ENCODE data around the gene ZNF346. TPM values are rescaled to one million over a fixed set of nuclear protein-coding genes. Genes with fewer than 3 reads are reported as not detected.

ZNF346 gene
- total and polyA plus RNA-seq, 8 donors: 13.1 to 30.4 (median 26.7) TPM

- peaks cover 13 to 45% of the 10 kb centered on the region in 2 donors for H3K4me1 ChIP-seq
- peak overlapping the region in 1 of 2 donors; percentile 92 for H3K4me3 ChIP-seq
- no peaks in the 10 kb centered on the region for H3K9me3 ChIP-seq
- no peaks in the 10 kb centered on the region for H3K36me3 ChIP-seq
- no peak for TF ChIP-seq CTCF (IDR thresholded peaks at IDR 0.05)
- peak overlapping the region in 1 of 2 donors; percentile 97 for H3K27ac ChIP-seq
- intact Hi-C loops (cut with DNase I): no loop called here
- H3K27me3 ChIP-seq: no peaks in the 10 kb centered on the region
- ATAC-seq: no peak
- DNase-seq: no peak
Observed at GRCh38 chr5:177004961-177005360, 17.5 kb upstream of the ZNF346 start.

- intact Hi-C loops (cut with DNase I): no loop called here
- peaks cover 13 to 37% of the 10 kb centered on the region in 2 donors for H3K4me1 ChIP-seq
- H3K27ac ChIP-seq: peak overlapping the region; percentile 93 to 97
- DNase-seq (peak; percentile 37 to 94 (median 66)), ATAC-seq (peak; percentile 88)
- H3K36me3 ChIP-seq: no peaks in the 10 kb centered on the region
- no peaks in the 10 kb centered on the region for H3K27me3 ChIP-seq
- TF ChIP-seq CTCF (IDR thresholded peaks at IDR 0.05): peak; percentile 47 to 48
- H3K4me3 ChIP-seq: peak overlapping the region; percentile 86 to 92
- no peaks in the 10 kb centered on the region for H3K9me3 ChIP-seq
Observed at GRCh38 chr5:177005619-177006264, 16.8 kb upstream of the ZNF346 start.

- TF ChIP-seq CTCF (IDR thresholded peaks at IDR 0.05): no peak
Observed at GRCh38 chr5:177006265-177006972, 16.1 kb upstream of the ZNF346 start, which contains the start of gene UIMC1. Gene UIMC1, minus strand, starts transcription at chr5:177006779. Its CDS starts 24,164 bp downstream, at chr5:176982615.

GRCh38 chr5:177008716-177009115 lies 13.8 kb upstream of the ZNF346 start:
- no peaks in the 10 kb centered on the region for H3K36me3 ChIP-seq
- intact Hi-C loops (cut with DNase I): no loop called here
- ATAC-seq (no peak), DNase-seq (peak in 2 of 4 donors; percentile 44 to 63)
- no peak overlapping the region for H3K4me3 ChIP-seq
- no peak overlapping the region for H3K27ac ChIP-seq
- H3K4me1 ChIP-seq: peaks cover 13 to 17% of the 10 kb centered on the region in 2 donors
- H3K27me3 ChIP-seq: no peaks in the 10 kb centered on the region
- H3K9me3 ChIP-seq: no peaks in the 10 kb centered on the region
- TF ChIP-seq CTCF (IDR thresholded peaks at IDR 0.05): no peak

More at GRCh38 chr5:177006265-177006972, 16.1 kb upstream of the ZNF346 start, which contains the start of gene UIMC1:
- peak within 1 kb of the TSS; percentile 93 to 97 for H3K27ac ChIP-seq
- H3K4me3 ChIP-seq: peak within 1 kb of the TSS; percentile 86 to 92
- H3K4me1 ChIP-seq: peaks cover 13 to 30% of the 10 kb centered on the region in 2 donors
- intact Hi-C loops (cut with DNase I): no loop called here
- H3K9me3 ChIP-seq: no peaks in the 10 kb centered on the region
- ATAC-seq: peak; percentile 96
- H3K36me3 ChIP-seq: no peaks in the 10 kb centered on the region
- DNase-seq: peak; percentile 86 to 97 (median 92)
- no peaks in the 10 kb centered on the region for H3K27me3 ChIP-seq

GRCh38 chr5:177010153-177010552 lies 12.3 kb upstream of the ZNF346 start:
- no peak for DNase-seq
- TF ChIP-seq CTCF (IDR thresholded peaks at IDR 0.05): no peak
- no peaks in the 10 kb centered on the region for H3K9me3 ChIP-seq
- no peaks in the 10 kb centered on the region for H3K27me3 ChIP-seq
- H3K4me1 ChIP-seq: peaks cover 3 to 4% of the 10 kb centered on the region in 2 donors
- H3K36me3 ChIP-seq: no peaks in the 10 kb centered on the region
- H3K4me3 ChIP-seq: no peak overlapping the region
- H3K27ac ChIP-seq: no peak overlapping the region
- no peak for ATAC-seq
- intact Hi-C loops (cut with DNase I): no loop called here
